ENCODE data around the gene DTX2. TPM values are rescaled to one million over a fixed set of nuclear protein-coding genes. Genes with fewer than 3 reads are reported as not detected.
"Not testable (repeated sequence)": the region's sequence is repeated elsewhere in the genome, so short reads cannot be mapped to it uniquely, and the experiment has no call there.

The DTX2 gene
- polyA plus RNA-seq, 3 donors from 2014 or later = 5.2 to 15.3 (median 9.1) TPM

DNA sequence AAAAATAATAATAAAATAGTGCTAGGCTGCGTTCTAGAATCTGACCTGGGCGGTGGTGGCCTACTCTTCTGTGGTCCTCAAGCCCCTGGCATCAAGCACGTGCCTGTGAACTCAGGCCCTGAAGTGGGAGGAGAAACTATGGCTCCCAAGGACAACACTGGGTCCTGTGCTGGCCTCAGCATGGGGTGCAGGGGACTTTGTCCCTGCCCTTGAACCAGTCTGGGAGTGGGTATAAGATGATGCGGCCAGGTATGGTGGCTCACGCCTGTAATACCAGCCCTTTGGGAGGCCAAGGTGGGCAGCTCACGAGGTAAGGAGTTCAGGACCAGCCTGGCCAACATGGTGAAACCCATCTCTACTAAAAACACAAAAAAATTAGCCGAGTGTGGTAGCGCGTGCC, 31.3 kb upstream of the DTX2 start:
- H3K4me1 Mint-ChIP-seq = no peaks in the 10 kb centered on the region
- H3K27ac Mint-ChIP-seq = no peak overlapping the region
- DNase-seq = no peak
- peaks cover 0 to 2% (median 0%) of the 10 kb centered on the region in 3 donors for H3K27me3 Mint-ChIP-seq (ENCODE audit: low read depth in 3 of 3)
- no peaks in the 10 kb centered on the region for H3K9me3 Mint-ChIP-seq
- H3K36me3 Mint-ChIP-seq = no peaks in the 10 kb centered on the region
- H3K4me3 Mint-ChIP-seq = no peak overlapping the region

- H3K27ac Mint-ChIP-seq = no peak overlapping the region
- DNase-seq = no peak
- no peaks in the 10 kb centered on the region for H3K36me3 Mint-ChIP-seq
- no peaks in the 10 kb centered on the region for H3K9me3 Mint-ChIP-seq
- H3K4me1 Mint-ChIP-seq = no peaks in the 10 kb centered on the region
- peaks cover 0 to 2% (median 0%) of the 10 kb centered on the region in 3 donors for H3K27me3 Mint-ChIP-seq (ENCODE audit: low read depth in 3 of 3)
- no peak overlapping the region for H3K4me3 Mint-ChIP-seq
Measured at GRCh38 chr7:76430836-76431235, 30.7 kb upstream of the DTX2 start.

DNA sequence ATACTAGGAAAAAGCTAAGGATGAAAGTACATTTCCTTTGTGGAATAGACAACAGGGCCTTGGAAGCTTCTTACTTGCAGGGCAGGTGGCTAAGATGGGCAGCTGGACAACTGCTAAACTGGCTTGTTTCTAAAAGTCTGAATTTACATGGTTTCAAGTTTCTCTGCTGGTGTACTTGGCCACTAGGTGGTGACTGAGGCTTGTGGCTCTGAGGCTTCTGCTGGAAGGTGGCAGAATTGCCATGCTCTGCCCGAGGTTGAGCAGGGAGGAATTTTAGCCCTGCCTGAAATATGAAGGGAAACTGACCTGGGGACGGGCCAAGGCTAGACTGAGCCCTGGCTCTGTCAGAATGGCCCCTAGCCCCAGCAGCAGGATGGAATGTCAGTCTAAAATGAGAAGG, 23.6 kb upstream of the DTX2 start:
- peak in 2 of 3 donors; percentile 24 to 44 for DNase-seq
- H3K4me1 Mint-ChIP-seq; H3K27ac Mint-ChIP-seq; H3K36me3 Mint-ChIP-seq; H3K4me3 Mint-ChIP-seq; H3K9me3 Mint-ChIP-seq; H3K27me3 Mint-ChIP-seq (ENCODE audit: low read depth in 3 of 3): not testable (repeated sequence)

- not testable (repeated sequence) for H3K36me3 Mint-ChIP-seq; H3K9me3 Mint-ChIP-seq; H3K27me3 Mint-ChIP-seq (ENCODE audit: low read depth in 3 of 3); DNase-seq; H3K4me1 Mint-ChIP-seq; H3K4me3 Mint-ChIP-seq; H3K27ac Mint-ChIP-seq
Measured at GRCh38 chr7:76439120-76439888, 22.2 kb upstream of the DTX2 start.

DNA sequence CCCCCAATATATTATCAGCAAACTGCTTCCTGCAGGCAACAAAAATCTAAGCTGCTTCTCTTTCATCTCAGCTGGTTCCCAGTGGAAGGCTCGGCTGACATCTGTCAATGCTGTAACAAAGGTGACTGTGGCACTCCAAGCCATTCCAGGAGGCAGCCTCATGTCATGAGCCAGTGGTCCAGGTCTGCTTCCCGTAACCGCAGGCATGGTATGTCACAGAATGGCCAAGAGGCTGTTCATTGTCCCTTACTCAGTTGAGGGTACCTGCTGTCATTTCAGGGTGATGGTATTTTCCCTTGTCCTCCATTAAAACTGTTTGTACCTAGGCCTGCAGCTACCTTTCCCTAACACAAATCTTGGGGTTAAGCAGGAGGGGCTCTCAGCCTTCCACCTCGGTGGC, 21.1 kb upstream of the DTX2 start:
- not testable (repeated sequence) for H3K9me3 Mint-ChIP-seq; H3K36me3 Mint-ChIP-seq; H3K4me3 Mint-ChIP-seq; H3K27me3 Mint-ChIP-seq (ENCODE audit: low read depth in 3 of 3); H3K27ac Mint-ChIP-seq; DNase-seq; H3K4me1 Mint-ChIP-seq

DNA sequence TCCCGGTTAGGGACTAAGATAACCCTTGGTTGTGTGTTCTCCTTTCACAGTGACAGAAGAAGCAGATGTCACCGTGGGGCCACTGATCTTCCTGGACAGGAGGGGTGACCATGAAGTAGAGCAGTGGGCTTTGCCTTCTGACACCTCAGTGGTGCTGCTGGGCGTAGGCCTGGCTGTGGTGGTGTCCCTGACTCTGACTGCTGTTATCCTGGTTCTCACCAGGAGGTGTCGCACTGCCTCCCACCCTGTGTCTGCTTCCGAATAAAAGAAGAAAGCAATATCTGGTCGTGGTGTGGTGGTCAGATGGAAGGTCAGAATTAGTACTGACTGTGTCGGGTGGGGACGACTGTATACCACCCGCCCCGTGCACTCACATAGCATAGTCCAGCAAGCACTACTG, 19.7 kb upstream of the DTX2 start:
- H3K4me1 Mint-ChIP-seq; H3K27ac Mint-ChIP-seq; H3K36me3 Mint-ChIP-seq; H3K27me3 Mint-ChIP-seq (ENCODE audit: low read depth in 3 of 3); DNase-seq; H3K9me3 Mint-ChIP-seq; H3K4me3 Mint-ChIP-seq: not testable (repeated sequence)

- not testable (repeated sequence) for H3K9me3 Mint-ChIP-seq; H3K4me1 Mint-ChIP-seq; H3K27ac Mint-ChIP-seq; DNase-seq; H3K4me3 Mint-ChIP-seq; H3K36me3 Mint-ChIP-seq; H3K27me3 Mint-ChIP-seq (ENCODE audit: low read depth in 3 of 3)
Measured at GRCh38 chr7:76442664-76443446, 18.7 kb upstream of the DTX2 start.

- H3K27ac Mint-ChIP-seq; H3K4me3 Mint-ChIP-seq; H3K27me3 Mint-ChIP-seq (ENCODE audit: low read depth in 3 of 3); H3K4me1 Mint-ChIP-seq; H3K36me3 Mint-ChIP-seq; H3K9me3 Mint-ChIP-seq: not testable (repeated sequence)
- DNase-seq = peak in 2 of 3 donors; percentile 12 to 19
Measured at GRCh38 chr7:76443846-76444245, 17.7 kb upstream of the DTX2 start.

DNA sequence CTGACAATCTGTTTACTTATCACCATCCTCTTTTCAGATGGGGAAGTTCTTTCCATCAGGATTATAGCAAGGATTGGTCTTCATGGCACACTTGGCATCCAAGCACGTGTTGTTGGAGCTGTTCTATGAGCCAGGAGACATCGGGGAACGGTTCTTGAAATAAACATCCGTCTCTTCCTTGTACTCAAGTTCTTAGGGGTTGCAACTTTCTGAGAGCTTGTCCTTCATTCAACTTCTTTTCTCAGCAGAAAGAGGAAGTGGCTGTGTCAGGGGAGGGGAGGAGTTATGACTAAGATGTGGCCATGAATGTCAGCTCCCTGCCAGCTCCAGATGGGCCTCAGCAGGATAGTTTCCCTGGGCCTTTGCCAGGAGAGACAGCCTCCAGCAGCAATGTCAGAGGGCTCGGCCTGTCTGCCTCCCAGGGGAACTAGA, 15.9 kb upstream of the DTX2 start:
- DNase-seq = peak in 1 of 3 donors; percentile 11
- peak overlapping the region in 3 of 5 donors; percentile 25 to 65 (median 46) for H3K4me3 Mint-ChIP-seq
- not testable (repeated sequence) for H3K4me1 Mint-ChIP-seq; H3K9me3 Mint-ChIP-seq; H3K27me3 Mint-ChIP-seq (ENCODE audit: low read depth in 3 of 3); H3K36me3 Mint-ChIP-seq
- peak overlapping the region in 4 of 6 donors; percentile 35 to 78 (median 64) for H3K27ac Mint-ChIP-seq

DNA sequence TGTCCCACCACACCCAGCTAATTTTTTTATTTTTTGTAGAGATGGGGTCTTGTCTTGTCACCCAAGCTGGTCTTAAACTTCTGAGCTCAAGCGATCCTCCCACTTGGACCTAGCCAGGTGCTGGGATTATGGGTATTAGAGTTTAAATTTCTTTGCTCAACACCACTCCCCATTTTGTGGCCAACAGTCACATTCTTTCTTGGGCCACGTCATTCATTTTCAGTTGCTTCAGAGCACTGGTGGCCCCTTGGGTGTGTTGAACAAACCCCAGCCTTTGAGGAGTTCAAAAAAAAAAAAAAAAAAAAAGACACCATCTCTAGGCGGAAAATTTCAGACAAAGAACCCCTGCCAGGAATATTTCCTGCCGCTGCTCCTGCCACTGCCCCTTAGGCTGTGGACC, 4.5 kb upstream of the DTX2 start:
- not testable (repeated sequence) for H3K27me3 Mint-ChIP-seq (ENCODE audit: low read depth in 3 of 3); H3K4me3 Mint-ChIP-seq; H3K36me3 Mint-ChIP-seq; H3K9me3 Mint-ChIP-seq; H3K4me1 Mint-ChIP-seq; DNase-seq; H3K27ac Mint-ChIP-seq

DNA sequence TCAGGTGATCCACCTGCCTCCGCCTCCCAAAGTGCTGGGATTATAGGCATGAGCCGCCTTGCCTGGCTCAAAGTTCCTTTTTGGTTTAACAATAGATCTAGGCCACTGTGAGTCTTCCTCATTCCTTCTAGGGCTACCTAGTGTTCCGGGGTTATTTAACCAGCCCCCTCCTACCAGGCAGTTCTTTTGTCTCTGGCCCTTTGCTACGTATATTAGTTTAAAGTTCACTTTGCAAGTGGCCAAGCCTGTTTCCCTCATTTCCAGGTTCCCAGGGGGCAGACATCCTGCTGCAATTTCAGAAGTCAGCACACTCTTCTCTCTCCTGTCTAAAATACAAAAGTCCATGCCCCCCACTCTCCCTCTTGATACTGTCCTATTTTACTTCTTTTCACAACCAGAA, 3.0 kb upstream of the DTX2 start:
- not testable (repeated sequence) for H3K36me3 Mint-ChIP-seq; H3K27me3 Mint-ChIP-seq (ENCODE audit: low read depth in 3 of 3); H3K27ac Mint-ChIP-seq; DNase-seq; H3K4me3 Mint-ChIP-seq; H3K4me1 Mint-ChIP-seq; H3K9me3 Mint-ChIP-seq

GRCh38 chr7:76460767-76461166, 742 bp upstream of the DTX2 start:
- H3K9me3 Mint-ChIP-seq; H3K4me1 Mint-ChIP-seq; H3K36me3 Mint-ChIP-seq; H3K27ac Mint-ChIP-seq; H3K4me3 Mint-ChIP-seq; DNase-seq; H3K27me3 Mint-ChIP-seq (ENCODE audit: low read depth in 3 of 3): not testable (repeated sequence)

- not testable (repeated sequence) for H3K27me3 Mint-ChIP-seq (ENCODE audit: low read depth in 3 of 3); H3K4me3 Mint-ChIP-seq; H3K27ac Mint-ChIP-seq; H3K9me3 Mint-ChIP-seq; H3K36me3 Mint-ChIP-seq; DNase-seq; H3K4me1 Mint-ChIP-seq
Measured at GRCh38 chr7:76462271-76462882, 868 bp downstream of the DTX2 start.

DNA sequence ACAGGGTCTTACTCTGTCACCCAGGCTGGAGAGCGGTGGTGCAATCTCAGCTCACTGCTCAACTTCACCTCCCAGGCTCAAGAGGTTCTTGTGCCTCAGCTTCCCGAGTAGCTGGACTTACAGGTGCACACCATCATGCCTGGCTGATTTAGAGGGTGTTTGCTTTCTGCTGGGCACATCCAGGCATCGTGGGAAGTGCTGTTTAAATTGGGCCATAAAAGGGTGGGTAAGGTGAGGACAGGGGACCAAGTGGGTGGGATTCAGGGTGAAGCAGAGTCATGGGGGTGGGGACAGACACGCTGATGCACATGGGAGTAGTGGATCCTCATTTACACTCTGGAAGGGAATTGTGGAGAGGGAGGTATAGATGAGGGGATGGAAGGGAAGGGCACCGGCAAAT, 3.5 kb downstream of the DTX2 start:
- not testable (repeated sequence) for DNase-seq; H3K27ac Mint-ChIP-seq; H3K4me3 Mint-ChIP-seq; H3K27me3 Mint-ChIP-seq (ENCODE audit: low read depth in 3 of 3); H3K4me1 Mint-ChIP-seq; H3K9me3 Mint-ChIP-seq; H3K36me3 Mint-ChIP-seq
